Immature natural killer cell (primary cell): ENCODE results near the gene SALL4. TPM values are rescaled to one million over a fixed set of nuclear protein-coding genes. Genes with fewer than 3 reads are reported as not detected.
"Not testable (repeated sequence)": the region's sequence is repeated elsewhere in the genome, so short reads cannot be mapped to it uniquely, and the experiment has no call there.

ENCODE experiments used
- DNase-seq, 3 donors: peaks; one replicate each; pipeline ENCODE4 v3.0.0; 2022; ENCODE audit warnings: mixed read lengths in 1 of 3
- H3K27ac Mint-ChIP-seq, 6 donors: one replicate each; pipeline ENCODE4 v1.8.0; 2020; ENCODE audit warnings: mixed read lengths in 6 of 6, mild to moderate bottlenecking in 5 of 6, inconsistent platforms in 4 of 6, moderate library complexity in 3 of 6
- H3K27me3 Mint-ChIP-seq, 3 donors: one replicate each; pipeline ENCODE4 v1.8.0; 2020 to 2021; ENCODE audit warnings: low read depth in 3 of 3, mild to moderate bottlenecking in 3 of 3, mixed read lengths in 3 of 3, moderate library complexity in 3 of 3, inconsistent platforms in 1 of 3
- H3K36me3 Mint-ChIP-seq, 3 donors: one replicate each; pipeline ENCODE4 v1.8.0; 2020; ENCODE audit warnings: mixed read lengths in 3 of 3, inconsistent platforms in 2 of 3, mild to moderate bottlenecking in 2 of 3
- H3K4me1 Mint-ChIP-seq, 2 donors: one replicate each; pipeline ENCODE4 v1.8.0; 2020; ENCODE audit warnings: inconsistent platforms in 2 of 2, mild to moderate bottlenecking in 2 of 2, mixed read lengths in 2 of 2, moderate library complexity in 1 of 2
- H3K4me3 Mint-ChIP-seq, 5 donors: one replicate each; pipeline ENCODE4 v1.8.0; 2020; ENCODE audit warnings: mild to moderate bottlenecking in 5 of 5, mixed read lengths in 5 of 5, inconsistent platforms in 3 of 5, moderate library complexity in 3 of 5
- H3K9me3 Mint-ChIP-seq, 6 donors: one replicate each; pipeline ENCODE4 v1.8.0; 2020; ENCODE audit warnings: mild to moderate bottlenecking in 6 of 6, mixed read lengths in 6 of 6, inconsistent platforms in 4 of 6, moderate library complexity in 3 of 6
- polyA plus RNA-seq, 3 donors: library from polyadenylated mRNA; unstranded; fragments of 300-500 nt; fragmentation: Illumina TruSeq; gene quantifications; one replicate each; pipeline ENCODE4 v1.2.3, GENCODE V29; 2021

Gene SALL4
- polyA plus RNA-seq, 3 donors from 2014 or later: 0.08 TPM; not detected in 2

- Mint-ChIP-seq H3K36me3 (peaks cover 0 to 6% (median 0%) of the 10 kb centered on the region in 3 donors), H3K9me3 (no peaks in the 10 kb centered on the region), H3K4me3 (peak within 1 kb of the TSS; percentile 86 to 91 (median 90)), H3K27ac (peak within 1 kb of the TSS; percentile 35 to 91 (median 70)), H3K27me3 (peaks cover 4 to 8% (median 7%) of the 10 kb centered on the region in 3 donors), H3K4me1 (peaks cover 18 to 34% of the 10 kb centered on the region in 2 donors)
- peak; percentile 8 to 16 (median 8) for DNase-seq
These were observed 34.2 kb downstream of the SALL4 start, which contains the start of gene ATP9A for GRCh38 chr20:51767867-51768758. ATP9A (minus strand) TSS chr20:51768390; CDS start chr20:51768369, 21 bp downstream.

GRCh38 chr20:51766994-51767866 lies 35.1 kb downstream of the SALL4 start:
- peak overlapping the region; percentile 81 to 90 (median 85) for H3K4me3 Mint-ChIP-seq
- H3K36me3 Mint-ChIP-seq: peaks cover 0 to 6% (median 0%) of the 10 kb centered on the region in 3 donors
- H3K9me3 Mint-ChIP-seq: no peaks in the 10 kb centered on the region
- H3K4me1 Mint-ChIP-seq: peaks cover 15 to 26% of the 10 kb centered on the region in 2 donors
- H3K27ac Mint-ChIP-seq: peak overlapping the region in 4 of 6 donors; percentile 49 to 86 (median 64)
- peak; percentile 55 to 65 (median 55) for DNase-seq
- H3K27me3 Mint-ChIP-seq: peaks cover 4 to 8% (median 7%) of the 10 kb centered on the region in 3 donors

DNA sequence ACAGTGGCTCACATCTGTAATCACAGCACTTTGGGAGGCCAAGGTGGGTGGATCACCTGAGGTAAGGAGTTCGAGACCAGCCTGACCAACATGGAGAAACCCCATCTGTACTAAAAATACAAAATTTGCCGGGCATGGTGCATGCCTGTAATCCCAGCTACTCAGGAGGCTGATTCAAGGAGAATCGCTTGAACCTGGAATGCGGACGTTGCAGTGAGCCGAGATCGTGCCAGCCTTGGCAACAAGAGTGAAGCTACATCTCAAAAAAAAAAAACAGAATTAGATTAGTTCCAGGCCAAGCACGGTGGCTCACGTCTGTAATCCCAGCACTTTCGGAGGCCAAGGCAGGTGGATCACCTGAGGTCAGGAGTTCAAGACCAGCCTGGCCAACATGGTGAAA lies 36.9 kb downstream of the SALL4 start:
- not testable (repeated sequence) for H3K27me3 Mint-ChIP-seq, H3K36me3 Mint-ChIP-seq, H3K9me3 Mint-ChIP-seq, DNase-seq
- Mint-ChIP-seq H3K27ac (peak overlapping the region in 1 of 6 donors; percentile 60), H3K4me1 (peaks cover 15 to 26% of the 10 kb centered on the region in 2 donors), H3K4me3 (peak overlapping the region in 3 of 5 donors; percentile 15 to 48 (median 44))

DNA sequence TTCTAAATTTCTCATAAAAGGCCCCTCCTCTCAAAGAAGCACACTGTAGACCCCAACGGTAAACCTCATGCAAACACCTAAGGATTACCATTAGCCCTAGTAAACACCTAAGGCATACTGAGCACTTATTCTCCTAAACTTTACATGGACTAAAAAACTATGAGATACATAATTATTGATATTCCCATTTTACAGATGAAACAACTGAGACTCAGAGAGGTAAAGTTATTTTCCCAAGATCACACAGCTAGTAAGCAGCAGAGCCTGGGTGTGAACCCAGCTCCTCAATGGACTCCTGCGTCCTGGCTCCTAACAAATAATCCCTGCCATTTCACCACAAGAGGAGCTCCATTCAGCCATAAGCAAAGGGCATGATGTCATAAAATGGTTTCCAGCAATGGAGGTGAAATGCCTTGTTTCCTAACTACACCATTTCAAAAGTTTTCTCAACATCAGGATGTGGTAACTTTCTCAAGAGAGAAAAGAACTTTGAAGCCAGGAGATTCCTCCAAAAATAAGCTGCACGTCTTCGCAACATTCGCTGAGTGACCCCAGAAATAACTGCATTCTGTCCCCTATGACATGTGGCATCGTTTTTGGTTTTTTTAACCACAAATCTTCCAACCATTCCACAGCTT lies 38.2 kb downstream of the SALL4 start:
- Mint-ChIP-seq H3K4me1 (peaks cover 6 to 16% of the 10 kb centered on the region in 2 donors), H3K9me3 (no peaks in the 10 kb centered on the region), H3K4me3 (no peak overlapping the region), H3K36me3 (peaks cover 0 to 5% (median 0%) of the 10 kb centered on the region in 3 donors), H3K27me3 (peaks cover 4% of the 10 kb centered on the region in 3 donors), H3K27ac (no peak overlapping the region)
- DNase-seq: no peak

- no peak for DNase-seq
- peaks cover 0 to 4% (median 4%) of the 10 kb centered on the region in 3 donors for H3K27me3 Mint-ChIP-seq
- H3K4me1 Mint-ChIP-seq: peaks cover 0 to 4% of the 10 kb centered on the region in 2 donors
- H3K4me3 Mint-ChIP-seq: no peak overlapping the region
- H3K36me3 Mint-ChIP-seq: no peaks in the 10 kb centered on the region
- peak overlapping the region in 1 of 6 donors; percentile 10 for H3K27ac Mint-ChIP-seq
- H3K9me3 Mint-ChIP-seq: no peaks in the 10 kb centered on the region
These were observed 41.3 kb downstream of the SALL4 start for GRCh38 chr20:51760905-51761546.

DNA sequence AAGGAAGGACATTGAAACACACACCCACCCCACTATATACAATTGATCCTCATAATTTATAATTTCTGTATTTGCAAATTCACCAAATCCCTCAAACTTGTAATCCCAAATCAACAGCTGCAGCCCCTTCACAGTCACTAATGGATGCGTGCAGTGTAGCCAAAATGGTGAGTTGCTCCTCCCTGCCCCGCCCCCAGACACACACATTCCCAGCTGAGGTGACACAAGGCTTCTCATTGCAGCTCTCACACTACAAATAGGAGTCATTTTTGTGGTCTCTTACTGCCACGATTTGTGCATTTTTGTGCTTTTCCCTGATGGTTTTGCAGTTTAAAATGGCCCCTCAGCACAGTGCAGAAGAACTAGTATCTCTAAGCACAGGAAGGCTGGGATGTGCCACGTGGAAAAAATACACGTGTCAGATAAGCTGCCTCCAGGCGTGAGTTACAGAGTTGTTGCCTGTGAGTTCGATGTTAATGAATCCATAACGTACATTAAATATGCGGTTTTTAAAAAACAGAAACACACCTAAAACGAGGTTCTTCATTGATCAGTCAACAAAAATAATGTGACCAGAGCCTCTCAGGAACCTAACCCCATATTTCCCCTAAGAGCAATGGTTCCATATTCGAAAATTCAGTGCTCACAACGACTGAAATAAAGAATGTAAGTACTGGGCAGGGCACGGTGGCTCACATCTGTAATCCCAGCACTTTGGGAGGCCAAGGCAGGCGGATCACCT lies 42.4 kb downstream of the SALL4 start:
- Mint-ChIP-seq H3K9me3 (no peaks in the 10 kb centered on the region), H3K4me1 (peaks cover 0 to 4% of the 10 kb centered on the region in 2 donors), H3K27me3 (peaks cover 0 to 4% (median 4%) of the 10 kb centered on the region in 3 donors), H3K27ac (peak overlapping the region in 1 of 6 donors; percentile 48), H3K36me3 (no peaks in the 10 kb centered on the region), H3K4me3 (no peak overlapping the region)
- DNase-seq: no peak

DNA sequence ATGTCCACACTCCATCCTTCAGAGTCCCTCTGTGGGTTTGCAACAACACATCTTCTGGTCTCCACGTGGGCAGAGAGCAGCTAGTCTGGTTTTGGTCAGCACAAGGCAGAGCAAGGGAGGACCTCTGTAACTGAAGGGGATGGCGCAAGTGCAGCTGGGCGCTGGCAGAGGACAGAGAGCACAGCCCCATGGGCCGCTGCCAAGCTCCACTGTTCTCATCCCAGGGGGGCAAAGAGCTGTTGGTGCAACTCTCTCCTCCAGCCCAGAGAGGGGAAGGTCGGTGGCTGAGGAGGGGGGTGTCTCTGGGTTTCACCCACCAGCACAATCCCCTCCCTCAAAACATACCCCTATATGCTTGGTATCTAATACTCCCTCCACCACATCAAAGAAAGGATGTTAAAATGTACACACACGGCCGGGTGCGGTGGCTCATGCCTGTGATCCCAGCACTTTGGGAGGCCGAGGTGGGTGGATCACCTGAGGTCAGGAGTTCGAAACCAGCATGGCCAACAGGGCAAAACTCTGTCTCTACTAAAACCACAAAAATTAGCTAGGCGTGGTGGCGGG lies 43.3 kb downstream of the SALL4 start:
- DNase-seq: no peak
- no peaks in the 10 kb centered on the region for H3K9me3 Mint-ChIP-seq
- peaks cover 0 to 4% (median 2%) of the 10 kb centered on the region in 3 donors for H3K27me3 Mint-ChIP-seq
- no peak overlapping the region for H3K4me3 Mint-ChIP-seq
- peaks cover 0 to 4% of the 10 kb centered on the region in 2 donors for H3K4me1 Mint-ChIP-seq
- H3K36me3 Mint-ChIP-seq: no peaks in the 10 kb centered on the region
- no peak overlapping the region for H3K27ac Mint-ChIP-seq

- Mint-ChIP-seq H3K4me1 (peaks cover 0 to 6% of the 10 kb centered on the region in 2 donors), H3K27me3 (peaks cover 0 to 4% (median 2%) of the 10 kb centered on the region in 3 donors), H3K4me3 (no peak overlapping the region), H3K27ac (no peak overlapping the region), H3K36me3 (no peaks in the 10 kb centered on the region), H3K9me3 (no peaks in the 10 kb centered on the region)
- DNase-seq: no peak
These were observed 45.1 kb downstream of the SALL4 start for GRCh38 chr20:51757226-51757625.

GRCh38 chr20:51756653-51757052 lies 45.7 kb downstream of the SALL4 start:
- Mint-ChIP-seq H3K4me3 (no peak overlapping the region), H3K9me3 (no peaks in the 10 kb centered on the region), H3K36me3 (no peaks in the 10 kb centered on the region), H3K27ac (no peak overlapping the region), H3K4me1 (peaks cover 0 to 6% of the 10 kb centered on the region in 2 donors), H3K27me3 (peaks cover 0 to 4% (median 2%) of the 10 kb centered on the region in 3 donors)
- DNase-seq: no peak

- not testable (repeated sequence) for DNase-seq, H3K36me3 Mint-ChIP-seq, H3K4me3 Mint-ChIP-seq, H3K27ac Mint-ChIP-seq, H3K27me3 Mint-ChIP-seq, H3K4me1 Mint-ChIP-seq, H3K9me3 Mint-ChIP-seq
These were observed 49.1 kb downstream of the SALL4 start for GRCh38 chr20:51753220-51753619.

DNA sequence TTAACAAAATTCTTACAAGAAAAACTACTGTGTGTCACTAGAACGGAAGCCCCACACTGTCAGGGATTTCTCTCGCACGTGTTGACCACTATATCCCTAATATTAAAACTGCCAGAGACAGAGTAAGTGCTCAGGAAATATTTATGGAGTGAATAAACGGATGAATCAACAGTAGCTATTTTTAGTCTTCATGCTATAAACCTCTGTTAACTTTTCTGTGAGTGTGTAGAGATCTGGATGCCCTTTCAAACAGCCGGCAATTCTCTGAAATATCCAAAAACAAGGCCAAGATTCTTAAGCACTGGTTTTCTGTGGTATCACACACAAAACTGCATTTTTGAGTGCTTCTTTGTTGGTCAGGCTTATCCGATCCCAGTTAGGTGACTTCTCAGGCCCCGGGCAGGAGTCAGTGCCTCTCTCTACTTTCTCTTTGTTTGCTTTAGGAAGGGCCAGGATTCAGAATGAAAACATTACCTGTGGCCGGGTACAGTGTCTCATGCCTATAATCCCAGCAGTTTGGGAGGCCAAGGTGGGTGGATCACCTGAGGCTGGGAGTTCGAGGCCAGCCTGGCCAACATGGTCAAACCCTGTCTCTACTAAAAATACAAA lies 49.9 kb downstream of the SALL4 start:
- Mint-ChIP-seq H3K27ac (no peak overlapping the region), H3K4me3 (no peak overlapping the region), H3K4me1 (peaks cover 5 to 6% of the 10 kb centered on the region in 2 donors), H3K9me3 (no peaks in the 10 kb centered on the region), H3K27me3 (peaks cover 0 to 4% (median 0%) of the 10 kb centered on the region in 3 donors), H3K36me3 (no peaks in the 10 kb centered on the region)
- no peak for DNase-seq
